OCI-LY1 (cell line): Measurements from ENCODE around the gene TOM1L2.
"Not testable (repeated sequence)": the region's sequence is repeated elsewhere in the genome, so short reads cannot be mapped to it uniquely, and the experiment has no call there.

ENCODE experiments used
- H2AFZ ChIP-seq: fragments of 200-600 bp; sonication (generic), shearing (Covaris generic); 2 replicates; pipeline ENCODE4 v1.6.0; 2014; ENCODE audit warnings: antibody characterized with exemption, mild to moderate bottlenecking, low read length
- H3F3A ChIP-seq: fragments of 200-600 bp; sonication (generic), shearing (Covaris generic); 2 replicates; pipeline ENCODE4 v1.6.0; 2014; ENCODE audit warnings: mild to moderate bottlenecking, antibody characterized with exemption, low read length, moderate library complexity; ENCODE audit not compliant: insufficient read depth
- H3K27ac ChIP-seq: fragments of 200-600 bp; sonication (generic); 2 replicates; pipeline ENCODE4 v1.5.1; 2014; ENCODE audit warnings: low read length, mixed run types, mild to moderate bottlenecking, low read depth; ENCODE audit not compliant: poor library complexity, severe bottlenecking
- H3K27me3 ChIP-seq: fragments of 200-600 bp; sonication (generic); 2 replicates; pipeline ENCODE4 v1.6.0; 2014; ENCODE audit warnings: antibody characterized with exemption, mild to moderate bottlenecking, low read length, moderate library complexity; ENCODE audit not compliant: insufficient read depth
- H3K36me3 ChIP-seq: fragments of 200-600 bp; sonication (generic); 2 replicates; pipeline ENCODE4 v1.6.1; 2014; ENCODE audit warnings: mild to moderate bottlenecking, antibody characterized with exemption, low read length, moderate library complexity, mixed read lengths; ENCODE audit not compliant: insufficient read depth
- H3K4me1 ChIP-seq: fragments of 200-600 bp; sonication (generic); 2 replicates; pipeline ENCODE4 v1.5.1; 2014; ENCODE audit warnings: mild to moderate bottlenecking, low read length, moderate library complexity; ENCODE audit not compliant: insufficient read depth, severe bottlenecking
- H3K4me2 ChIP-seq: fragments of 200-600 bp; sonication (generic), shearing (Covaris generic); 2 replicates; pipeline ENCODE4 v1.6.1; 2014; ENCODE audit warnings: low read length
- H3K4me3 ChIP-seq: fragments of 200-600 bp; sonication (generic); 2 replicates; pipeline ENCODE4 v1.5.1; 2014; ENCODE audit warnings: low read length, low read depth, mild to moderate bottlenecking, mixed read lengths; ENCODE audit not compliant: poor library complexity, severe bottlenecking
- H3K79me2 ChIP-seq: fragments of 200-600 bp; shearing (Covaris generic); 2 replicates; pipeline ENCODE4 v1.6.1; 2016; ENCODE audit warnings: mixed run types, low read length, mixed read lengths; ENCODE audit not compliant: insufficient read depth
- H3K9ac ChIP-seq: fragments of 200-600 bp; sonication (generic), shearing (Covaris generic); 2 replicates; pipeline ENCODE4 v1.6.1; 2014; ENCODE audit warnings: mild to moderate bottlenecking, low read length, mixed read lengths
- H3K9me2 ChIP-seq: fragments of 200-600 bp; sonication (generic), shearing (Covaris generic); 2 replicates; pipeline ENCODE4 v1.6.1; 2014; ENCODE audit warnings: low read depth, mild to moderate bottlenecking, low read length, mixed read lengths
- H3K9me3 ChIP-seq: fragments of 200-600 bp; shearing (Covaris generic); 2 replicates; pipeline ENCODE4 v1.6.1; 2014; ENCODE audit warnings: low read length, mixed read lengths
- H4K20me1 ChIP-seq: fragments of 200-600 bp; sonication (generic), shearing (Covaris generic); 2 replicates; pipeline ENCODE4 v1.6.0; 2016; ENCODE audit warnings: mild to moderate bottlenecking, low read length; ENCODE audit not compliant: insufficient read depth
- CTCF ChIP-seq: fragments of 200-600 bp; sonication (generic), shearing (Covaris generic); IDR thresholded peaks from 2 replicates; pipeline ENCODE4 v1.5.1; 2017; ENCODE audit warnings: mild to moderate bottlenecking, antibody characterized with exemption, low read length, moderate library complexity, mixed read lengths
- EZH2 ChIP-seq: fragments of 200-600 bp; sonication (generic), shearing (Covaris generic); IDR thresholded peaks from 2 replicates; pipeline ENCODE4 v1.8.0; 2017; ENCODE audit warnings: borderline replicate concordance, mixed run types, mild to moderate bottlenecking, antibody characterized with exemption, low read length, moderate library complexity, mixed read lengths

TOM1L2 gene

GRCh38 chr17:17998934-17999333 lies 26.7 kb upstream of the TOM1L2 start:
- Histone ChIP-seq H3K36me3 (no peaks in the 10 kb centered on the region), H3K79me2 (no peaks in the 10 kb centered on the region), H3K27me3 (peaks cover 2% of the 10 kb centered on the region; the same call in 1 of the 2 replicates), H3K4me1 (no peaks in the 10 kb centered on the region), H3K9me2 (no peaks in the 10 kb centered on the region), H3K9me3 (no peaks in the 10 kb centered on the region), H3K27ac (no peak overlapping the region), H2AFZ (no peak overlapping the region), H3K4me2 (no peak overlapping the region), H4K20me1 (no peaks in the 10 kb centered on the region), H3K9ac (no peak overlapping the region), H3K4me3 (no peak overlapping the region), H3F3A (no peaks in the 10 kb centered on the region)
- TF ChIP-seq EZH2 (no peak), CTCF (no peak)

DNA sequence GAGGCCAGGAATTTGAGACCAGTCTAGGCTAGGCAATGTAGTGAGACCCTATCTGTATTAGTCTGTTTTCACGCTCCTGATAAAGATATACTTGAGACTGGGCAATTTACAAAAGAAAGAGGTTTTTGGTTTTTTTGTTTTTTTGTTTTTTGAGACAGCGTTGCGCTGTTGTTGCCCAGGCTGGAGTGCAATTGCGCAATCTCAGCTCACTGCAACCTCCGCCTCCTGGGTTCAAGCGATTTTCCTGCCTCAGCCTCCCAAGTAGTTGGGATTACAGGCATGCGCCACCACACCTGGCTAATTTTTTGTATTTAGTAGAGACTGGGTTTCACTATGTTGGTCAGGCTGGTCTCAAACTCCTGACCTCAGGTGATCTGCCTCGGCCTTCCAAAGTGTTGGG lies 23.7 kb upstream of the TOM1L2 start:
- H3K4me1 ChIP-seq: not testable (repeated sequence)

GRCh38 chr17:17994271-17995069 lies 22.3 kb upstream of the TOM1L2 start:
- Histone ChIP-seq H3K9me3 (no peaks in the 10 kb centered on the region), H4K20me1 (no peaks in the 10 kb centered on the region), H3K4me1 (no peaks in the 10 kb centered on the region), H3F3A (no peaks in the 10 kb centered on the region), H3K79me2 (no peaks in the 10 kb centered on the region), H2AFZ (no peak overlapping the region), H3K9me2 (no peaks in the 10 kb centered on the region), H3K27ac (no peak overlapping the region), H3K9ac (no peak overlapping the region), H3K36me3 (no peaks in the 10 kb centered on the region), H3K27me3 (peaks cover 12% of the 10 kb centered on the region; the same call in 1 of the 2 replicates), H3K4me2 (no peak overlapping the region), H3K4me3 (no peak overlapping the region)
- TF ChIP-seq CTCF (peak; percentile 58), EZH2 (no peak)

More for the DNA sequence above, 23.7 kb upstream of the TOM1L2 start:
- not testable (repeated sequence) for H3F3A ChIP-seq, H3K9me2 ChIP-seq, H3K79me2 ChIP-seq, H3K9me3 ChIP-seq, H3K27ac ChIP-seq, H4K20me1 ChIP-seq, H3K27me3 ChIP-seq, H2AFZ ChIP-seq, H3K4me2 ChIP-seq, H3K36me3 ChIP-seq, H3K9ac ChIP-seq, H3K4me3 ChIP-seq

DNA sequence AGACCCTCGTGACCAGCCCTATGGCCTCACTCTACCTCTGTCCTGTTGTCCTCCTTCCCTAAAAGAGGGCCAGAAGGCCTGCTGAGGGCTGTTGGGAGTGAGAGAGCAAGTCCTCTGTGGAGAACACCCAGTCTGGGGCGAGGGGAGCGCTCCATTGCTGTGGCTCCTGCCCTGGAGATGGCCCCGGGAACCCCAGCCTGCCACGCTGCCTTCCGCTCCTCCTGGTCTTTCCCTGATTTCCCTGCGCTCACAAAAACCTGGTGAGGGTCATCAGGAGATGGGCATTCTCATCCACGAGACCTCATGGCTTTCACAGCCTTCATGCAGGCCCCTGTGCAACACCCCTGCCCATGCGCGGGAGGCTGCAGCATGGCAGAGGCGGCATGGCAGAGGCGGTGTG lies 21.7 kb upstream of the TOM1L2 start:
- H3F3A ChIP-seq: no peaks in the 10 kb centered on the region
- TF ChIP-seq EZH2: no peak
- no peak for TF ChIP-seq CTCF
- no peaks in the 10 kb centered on the region for H3K36me3 ChIP-seq
- no peaks in the 10 kb centered on the region for H3K4me1 ChIP-seq
- no peaks in the 10 kb centered on the region for H3K9me2 ChIP-seq
- H3K27ac ChIP-seq: no peak overlapping the region
- no peak overlapping the region for H3K4me3 ChIP-seq
- H3K9me3 ChIP-seq: no peaks in the 10 kb centered on the region
- H3K27me3 ChIP-seq: peaks cover 12% of the 10 kb centered on the region; the same call in 1 of the 2 replicates
- no peaks in the 10 kb centered on the region for H3K79me2 ChIP-seq
- H4K20me1 ChIP-seq: no peaks in the 10 kb centered on the region
- no peak overlapping the region for H3K4me2 ChIP-seq
- no peak overlapping the region for H2AFZ ChIP-seq
- H3K9ac ChIP-seq: no peak overlapping the region
